GM21528 (cell line): Measurements from ENCODE around the gene MAP2K6.

Source experiments
- ATAC-seq: cut with Tn5 transposase; IDR thresholded peaks from one replicate; pipeline ENCODE4 v1.9.1; 2021; ENCODE audit warnings: mild to moderate bottlenecking, moderate library complexity; ENCODE audit not compliant: unreplicated experiment, low FRiP score

The MAP2K6 gene

GRCh38 chr17:69480245-69480644, 65.7 kb downstream of the MAP2K6 start:
- no peak for ATAC-seq

GRCh38 chr17:69485251-69485661, 70.8 kb downstream of the MAP2K6 start:
- no peak for ATAC-seq

- no peak for ATAC-seq
Measured at GRCh38 chr17:69485901-69486643, 71.6 kb downstream of the MAP2K6 start.

GRCh38 chr17:69486779-69487637, 72.5 kb downstream of the MAP2K6 start:
- no peak for ATAC-seq

GRCh38 chr17:69489313-69489712, 74.8 kb downstream of the MAP2K6 start:
- no peak for ATAC-seq

- ATAC-seq, result no peak
Measured at GRCh38 chr17:69492410-69493071, 78.0 kb downstream of the MAP2K6 start.

GRCh38 chr17:69495787-69496186, 81.3 kb downstream of the MAP2K6 start:
- ATAC-seq, result no peak

- no peak for ATAC-seq
Measured at GRCh38 chr17:69497161-69497560, 82.7 kb downstream of the MAP2K6 start.

GRCh38 chr17:69499318-69499717, 84.8 kb downstream of the MAP2K6 start:
- no peak for ATAC-seq

- ATAC-seq, result no peak
Measured at GRCh38 chr17:69500911-69501429, 86.5 kb downstream of the MAP2K6 start.

- ATAC-seq, result no peak
Measured at GRCh38 chr17:69501591-69502468, 87.3 kb downstream of the MAP2K6 start.

GRCh38 chr17:69503711-69504110, 89.2 kb downstream of the MAP2K6 start:
- peak; percentile 76 for ATAC-seq

GRCh38 chr17:69505740-69506139, 91.2 kb downstream of the MAP2K6 start:
- ATAC-seq, result no peak

- ATAC-seq, result no peak
Measured at GRCh38 chr17:69506489-69506888, 92.0 kb downstream of the MAP2K6 start.

GRCh38 chr17:69508814-69509213, 94.3 kb downstream of the MAP2K6 start:
- no peak for ATAC-seq

- no peak for ATAC-seq
Measured at GRCh38 chr17:69511250-69511649, 96.8 kb downstream of the MAP2K6 start.

- ATAC-seq, result no peak
Measured at GRCh38 chr17:69512946-69513345, 98.4 kb downstream of the MAP2K6 start.

GRCh38 chr17:69516225-69516624, 101.7 kb downstream of the MAP2K6 start:
- ATAC-seq, result peak; percentile 8

GRCh38 chr17:69516911-69517310, 102.4 kb downstream of the MAP2K6 start:
- peak; percentile 93 for ATAC-seq

- ATAC-seq, result no peak
Measured at GRCh38 chr17:69518951-69519350, 104.5 kb downstream of the MAP2K6 start.
